IPS DF 6.9 (cell line): ENCODE results near the gene MST1.

Source experiments
- DNase-seq: peaks from one replicate; pipeline ENCODE4 v3.0.0-alpha.2; 2013; ENCODE audit warnings: low read depth, low spot score
- H3K27ac ChIP-seq: one replicate; pipeline ENCODE4 v1.5.1; 2013; ENCODE audit warnings: low read length, control low read depth
- H3K27me3 ChIP-seq: 2 replicates; pipeline ENCODE4 v1.6.1; 2013; ENCODE audit warnings: mild to moderate bottlenecking, low read length; ENCODE audit not compliant: control insufficient read depth, insufficient read depth
- H3K36me3 ChIP-seq: 2 replicates; pipeline ENCODE4 v1.6.1; 2013; ENCODE audit warnings: low read length; ENCODE audit not compliant: control insufficient read depth, insufficient read depth
- H3K4me1 ChIP-seq: 2 replicates; pipeline ENCODE4 v1.6.1; 2013; ENCODE audit warnings: low read length; ENCODE audit not compliant: control insufficient read depth, insufficient read depth
- H3K4me3 ChIP-seq: 2 replicates; pipeline ENCODE4 v1.5.1; 2013; ENCODE audit warnings: mild to moderate bottlenecking, low read length
- H3K9me3 ChIP-seq: 2 replicates; pipeline ENCODE4 v1.6.1; 2013; ENCODE audit warnings: low read length, inconsistent platforms; ENCODE audit not compliant: control insufficient read depth, insufficient read depth
- WGBS: extraction: QIAGEN DNeasy Blood & Tissue Kit; methylation state at CpG from one replicate; pipeline ENCODE4 v1.1.7; 2013; ENCODE audit warnings: mixed read lengths, missing lambda C conversion rate; ENCODE audit not compliant: insufficient read length, insufficient coverage; 5-methylcytosine and 5-hydroxymethylcytosine counted together

The MST1 gene

DNA sequence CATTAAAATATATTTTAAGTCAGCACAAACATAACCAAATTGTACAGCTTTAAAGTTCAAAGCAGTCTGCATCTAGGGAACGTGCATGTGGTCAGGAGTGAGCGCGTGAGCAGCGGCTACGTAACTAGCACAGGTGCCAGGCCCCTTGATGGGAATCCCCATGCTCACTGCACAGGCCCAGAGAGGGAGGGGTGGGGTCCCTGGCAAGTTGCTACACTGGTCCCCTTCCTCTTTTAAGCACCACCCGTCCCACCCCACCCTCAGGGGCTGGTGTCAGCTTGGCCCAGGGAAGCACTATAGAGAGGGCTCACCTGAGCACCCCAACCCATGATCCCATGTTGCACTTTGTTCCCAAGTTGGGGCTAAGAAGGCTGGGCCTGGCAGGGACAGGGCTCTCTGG is 35.3 kb upstream of the MST1 start:
- Histone ChIP-seq H3K27me3 (no peaks in the 10 kb centered on the region), H3K4me1 (0 out of 2 replicates have a peak, but pooled peaks cover 3% of the 10 kb centered on the region), H3K27ac (no peak overlapping the region), H3K36me3 (peaks cover 27% of the 10 kb centered on the region), H3K9me3 (no peaks in the 10 kb centered on the region), H3K4me3 (no peak overlapping the region; the same call in 1 of the 2 replicates)
- DNase-seq = no peak
- WGBS = no CpG with 5 or more reads among the region's 6 CpGs

DNA sequence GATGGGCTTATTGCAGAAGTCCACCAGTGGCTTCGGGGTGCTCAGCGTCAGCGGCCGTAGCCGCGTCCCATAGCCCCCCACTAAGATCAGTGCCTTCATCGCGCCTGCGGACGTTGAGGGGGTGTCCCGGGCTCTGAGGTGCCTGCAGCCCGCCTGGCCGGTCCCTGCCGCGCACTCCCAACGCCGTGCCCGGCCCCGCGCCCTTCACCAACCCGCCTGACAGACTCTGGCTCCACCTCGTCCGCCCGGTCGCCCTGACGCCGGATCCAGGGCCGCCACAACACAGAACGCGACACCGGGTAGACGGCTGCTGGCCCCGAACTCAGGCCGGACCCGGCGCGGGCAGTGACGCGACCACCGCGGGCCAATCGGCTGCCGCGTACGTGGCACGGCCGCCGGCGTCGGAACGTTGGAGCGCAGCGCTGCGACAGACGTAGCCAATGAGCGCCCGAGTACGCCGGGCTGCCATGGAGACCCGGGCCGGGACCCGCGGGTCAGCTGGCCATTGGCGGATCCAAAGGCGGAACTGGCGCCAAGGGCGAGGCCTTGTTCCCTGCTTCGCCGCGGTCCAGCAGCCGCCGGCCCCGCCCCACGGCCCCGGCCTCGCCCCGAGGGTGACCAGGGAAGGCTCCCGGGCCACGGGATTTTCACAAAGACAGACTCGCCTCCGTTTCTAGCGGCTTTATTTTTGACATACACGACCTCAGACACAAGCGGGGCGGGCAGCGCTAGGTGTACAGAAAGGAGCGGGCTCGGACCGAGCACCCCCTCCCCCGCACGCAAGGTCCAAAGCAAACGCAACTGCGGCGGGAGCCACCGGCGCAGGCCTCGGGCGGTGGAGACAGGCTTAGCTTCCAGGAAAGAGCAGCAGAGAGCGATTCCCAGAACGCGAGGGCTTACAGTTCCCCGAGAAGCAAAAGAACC is 34.6 kb upstream of the MST1 start, which contains the start of gene GMPPB:
Gene GMPPB (minus strand): TSS at position 324 of the 924 bp plus-strand sequence. CDS start 225 bp downstream, at position 99.
- Histone ChIP-seq H3K27me3 (no peaks in the 10 kb centered on the region), H3K4me1 (0 out of 2 replicates have a peak, but pooled peaks cover 3% of the 10 kb centered on the region), H3K4me3 (peak within 1 kb of the TSS; percentile 81), H3K27ac (no peak within 1 kb of the TSS), H3K9me3 (no peaks in the 10 kb centered on the region), H3K36me3 (peaks cover 27% of the 10 kb centered on the region)
- no CpG with 5 or more reads among the region's 102 CpGs for WGBS
- DNase-seq = peak; percentile 85

DNA sequence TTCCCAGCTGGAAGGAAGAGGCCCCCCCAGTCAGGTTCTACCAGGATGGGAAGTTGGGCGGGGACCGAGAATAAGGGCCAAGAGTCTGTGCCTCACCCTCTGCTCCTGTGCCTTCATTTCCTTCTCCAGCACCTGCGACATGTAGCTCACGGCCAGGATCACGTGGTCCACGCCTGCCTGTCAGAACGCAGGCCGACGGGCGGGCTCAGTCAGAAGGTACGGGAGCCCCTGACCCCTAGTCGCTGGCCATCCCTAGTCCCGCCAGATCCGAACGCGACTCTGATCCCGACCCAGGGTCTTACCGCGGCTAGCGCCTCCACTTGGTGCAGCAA is 34.0 kb upstream of the MST1 start:
- no peak overlapping the region for H3K27ac ChIP-seq
- no CpG with 5 or more reads among the region's 20 CpGs for WGBS
- no peak for DNase-seq

DNA sequence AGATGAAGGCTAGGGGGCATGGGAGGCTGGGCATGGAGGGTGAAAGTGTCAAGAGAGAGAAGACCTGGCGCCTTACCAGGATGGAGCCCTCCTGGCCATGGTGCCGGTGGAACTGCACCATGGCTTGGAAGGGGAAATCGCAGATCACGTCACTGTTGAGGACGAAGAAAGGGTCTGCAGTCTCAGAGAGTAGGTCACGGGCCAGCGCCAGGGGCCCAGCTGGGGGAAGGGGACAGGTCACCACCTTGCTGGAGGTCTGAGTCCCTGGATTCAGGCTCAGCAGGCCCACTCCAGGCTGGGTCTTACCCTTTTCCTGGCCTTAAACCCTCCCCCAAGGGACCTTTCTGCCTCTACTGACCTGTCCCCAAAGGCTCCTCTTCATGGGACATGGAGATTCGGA is 33.6 kb upstream of the MST1 start:
- no peak overlapping the region for H3K27ac ChIP-seq
- H3K4me1 ChIP-seq = peaks cover 9% of the 10 kb centered on the region
- H3K9me3 ChIP-seq = no peaks in the 10 kb centered on the region
- H3K4me3 ChIP-seq = peak overlapping the region; percentile 81; the same call in 1 of the 2 replicates
- peaks cover 27% of the 10 kb centered on the region for H3K36me3 ChIP-seq
- no peak for DNase-seq
- no CpG with 5 or more reads among the region's 8 CpGs for WGBS
- H3K27me3 ChIP-seq = no peaks in the 10 kb centered on the region

More for the DNA sequence above, 34.0 kb upstream of the MST1 start:
- H3K36me3 ChIP-seq = peaks cover 27% of the 10 kb centered on the region
- peak overlapping the region; percentile 81 for H3K4me3 ChIP-seq
- peaks cover 7% of the 10 kb centered on the region for H3K4me1 ChIP-seq
- H3K9me3 ChIP-seq = no peaks in the 10 kb centered on the region
- H3K27me3 ChIP-seq = no peaks in the 10 kb centered on the region

DNA sequence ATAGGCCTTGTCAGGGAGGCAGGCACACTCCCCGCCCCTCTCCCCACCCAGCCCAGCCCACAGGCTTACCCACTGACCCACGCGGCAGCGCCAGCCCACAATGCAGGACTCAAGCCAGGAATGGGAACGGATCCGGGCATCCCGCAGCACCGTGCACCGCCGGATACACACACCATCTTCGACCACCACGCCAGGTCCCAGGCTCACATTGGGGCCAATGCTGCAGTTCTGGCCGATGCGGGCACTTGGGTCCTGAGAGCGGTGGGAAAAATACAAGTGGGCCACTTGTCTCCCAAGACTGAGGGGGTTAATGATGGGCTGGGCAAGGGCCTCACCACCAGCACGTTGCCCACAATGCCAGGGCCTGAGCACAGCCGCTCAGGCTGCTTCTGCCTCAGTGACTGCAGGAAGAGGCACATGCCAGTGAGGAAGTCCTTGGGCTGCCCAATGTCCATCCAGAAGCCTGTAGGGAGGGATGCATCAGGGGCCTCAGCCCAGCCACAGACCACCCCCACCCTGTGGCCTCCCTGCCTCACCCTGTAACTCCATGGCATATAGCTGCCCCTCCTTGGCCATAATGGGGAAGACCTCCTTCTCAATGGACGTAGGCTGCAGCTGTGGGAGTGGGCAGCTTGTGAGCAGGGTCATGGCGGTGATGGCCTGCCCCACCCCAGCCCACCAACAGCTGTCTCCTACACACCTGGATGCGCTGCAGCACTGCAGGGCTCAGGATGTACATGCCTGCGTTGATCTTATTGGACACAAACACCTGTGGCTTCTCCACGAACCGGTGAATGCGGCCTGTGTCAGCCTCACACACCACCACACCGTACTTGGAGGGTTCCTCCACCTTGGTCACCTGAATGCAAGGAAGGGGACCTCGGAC is 32.9 kb upstream of the MST1 start:
- no peaks in the 10 kb centered on the region for H3K27me3 ChIP-seq
- H3K4me3 ChIP-seq = no peak overlapping the region
- no peak overlapping the region for H3K27ac ChIP-seq
- no CpG with 5 or more reads among the region's 26 CpGs for WGBS
- H3K4me1 ChIP-seq = peaks cover 9% of the 10 kb centered on the region
- H3K9me3 ChIP-seq = no peaks in the 10 kb centered on the region
- H3K36me3 ChIP-seq = peaks cover 23% of the 10 kb centered on the region
- DNase-seq = no peak

DNA sequence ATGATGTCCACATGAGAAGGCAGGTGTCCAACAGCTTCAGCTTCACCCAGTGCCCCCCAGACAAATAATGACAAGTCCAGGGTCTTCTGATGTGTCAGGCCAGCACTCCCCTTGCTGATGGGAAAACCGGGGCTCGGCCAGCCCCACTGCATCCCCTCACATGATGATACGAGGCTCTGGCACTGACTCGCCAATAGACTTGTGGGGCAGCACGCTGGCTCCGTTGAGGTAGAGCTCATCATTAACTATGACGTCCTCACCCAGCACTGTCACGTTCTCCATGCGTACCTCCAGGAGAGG is 32.3 kb upstream of the MST1 start:
- Histone ChIP-seq H3K4me1 (peaks cover 9% of the 10 kb centered on the region), H3K36me3 (peaks cover 20% of the 10 kb centered on the region), H3K4me3 (no peak overlapping the region)

DNA sequence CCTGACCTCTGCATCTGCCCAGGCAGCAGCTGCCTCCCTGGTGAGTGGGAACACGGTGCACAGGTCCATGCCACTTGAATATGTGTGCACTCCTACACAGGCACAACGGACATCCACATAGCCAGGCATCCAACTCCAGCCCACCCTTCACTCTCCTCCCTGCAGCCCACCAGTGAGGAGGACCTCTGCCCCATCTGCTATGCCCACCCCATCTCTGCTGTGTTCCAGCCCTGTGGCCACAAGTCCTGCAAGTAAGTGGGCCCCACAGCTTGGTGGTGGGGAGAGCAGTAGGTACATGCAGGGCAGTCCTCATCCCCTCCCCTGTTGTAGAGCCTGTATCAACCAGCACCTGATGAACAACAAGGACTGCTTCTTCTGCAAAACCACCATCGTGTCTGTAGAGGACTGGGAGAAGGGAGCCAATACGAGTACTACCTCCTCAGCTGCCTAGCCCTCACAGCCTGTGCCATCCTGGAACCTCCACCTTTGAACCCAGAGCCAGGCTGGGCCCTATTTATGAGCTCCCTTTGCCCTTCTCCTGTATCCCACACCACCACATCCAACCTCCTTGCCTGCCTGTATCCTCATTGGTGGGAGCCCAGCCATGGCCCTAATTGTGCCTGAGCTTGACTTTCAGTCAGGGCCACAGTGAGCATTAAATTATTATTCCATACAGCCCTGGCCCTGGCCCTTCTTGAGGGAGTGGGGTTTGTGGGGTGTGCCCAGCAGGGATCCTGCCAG is 31.8 kb upstream of the MST1 start:
- H3K36me3 ChIP-seq = peaks cover 20% of the 10 kb centered on the region
- no peak for DNase-seq
- H3K27ac ChIP-seq = no peak overlapping the region
- H3K4me3 ChIP-seq = no peak overlapping the region
- peaks cover 9% of the 10 kb centered on the region for H3K4me1 ChIP-seq
- WGBS = no CpG with 5 or more reads among the region's 4 CpGs
- no peaks in the 10 kb centered on the region for H3K9me3 ChIP-seq
- H3K27me3 ChIP-seq = no peaks in the 10 kb centered on the region

More for the DNA sequence above, 32.3 kb upstream of the MST1 start:
- Histone ChIP-seq H3K27me3 (no peaks in the 10 kb centered on the region), H3K9me3 (no peaks in the 10 kb centered on the region), H3K27ac (no peak overlapping the region)
- DNase-seq = no peak
- no CpG with 5 or more reads among the region's 9 CpGs for WGBS

DNA sequence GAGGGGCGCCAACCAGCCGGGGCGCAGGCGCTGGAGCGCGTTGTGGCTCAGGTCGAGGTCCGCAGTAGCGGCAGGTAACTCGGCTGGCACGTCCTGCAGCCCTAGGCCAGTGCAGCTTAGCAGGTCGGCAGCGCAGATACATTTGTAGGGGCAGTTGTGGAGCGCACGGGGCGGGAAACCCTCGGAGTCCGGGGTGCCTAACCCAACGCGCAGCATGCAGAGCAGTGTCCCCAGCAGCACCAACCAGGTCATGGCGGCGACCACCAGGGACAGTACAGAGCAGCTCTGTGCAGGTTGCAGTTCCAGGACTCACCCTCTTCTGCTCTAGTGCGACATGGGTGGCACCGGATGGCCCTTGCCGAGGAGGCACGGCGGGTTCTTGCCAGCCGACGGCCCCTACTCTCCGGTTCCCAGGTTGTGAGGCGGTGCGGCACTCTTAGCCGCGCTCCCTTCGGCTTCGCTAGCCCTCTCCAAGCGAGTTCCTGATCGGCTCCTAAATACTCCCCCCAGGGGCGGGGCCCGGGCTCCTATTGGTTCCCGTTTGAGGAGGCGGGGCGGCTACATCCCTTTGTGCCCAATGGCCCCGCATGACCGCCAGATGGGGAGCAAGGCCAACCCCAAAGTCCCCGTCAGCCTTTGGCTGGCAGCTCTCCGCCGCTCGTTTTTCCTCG is 30.1 kb upstream of the MST1 start, which contains the start of gene AMIGO3:
Gene AMIGO3 (minus strand): TSS at position 471 of the 671 bp plus-strand sequence. CDS start 219 bp downstream, at position 252.
- Histone ChIP-seq H3K9me3 (no peaks in the 10 kb centered on the region), H3K27me3 (no peaks in the 10 kb centered on the region), H3K36me3 (peaks cover 25% of the 10 kb centered on the region), H3K27ac (no peak within 1 kb of the TSS), H3K4me1 (peaks cover 9% of the 10 kb centered on the region), H3K4me3 (peak within 1 kb of the TSS; percentile 29; the same call in 1 of the 2 replicates)
- no CpG with 5 or more reads among the region's 50 CpGs for WGBS
- peak; percentile 80 for DNase-seq

DNA sequence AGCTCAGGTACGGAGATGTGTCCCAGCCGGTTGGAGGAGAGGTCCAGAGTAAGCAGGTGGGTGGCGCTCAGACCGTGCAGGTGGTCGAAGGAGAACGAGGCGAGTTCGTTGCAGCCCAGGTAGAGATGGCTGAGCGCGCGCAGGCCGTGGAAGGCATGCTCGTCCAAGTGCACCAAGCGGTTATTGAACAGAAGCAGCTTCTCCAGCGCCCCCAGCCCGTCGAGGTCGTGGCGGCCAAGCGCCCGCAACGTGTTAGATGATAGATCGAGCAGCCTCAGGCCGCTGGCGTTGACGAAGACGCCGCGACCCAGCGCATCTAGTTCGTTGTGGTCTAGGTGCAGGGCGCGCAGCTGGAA is 29.6 kb upstream of the MST1 start:
- WGBS = no CpG with 5 or more reads among the region's 33 CpGs

More for the DNA sequence above, 29.6 kb upstream of the MST1 start:
- Histone ChIP-seq H3K36me3 (peaks cover 25% of the 10 kb centered on the region), H3K4me3 (peak overlapping the region; percentile 29; the same call in 1 of the 2 replicates), H3K9me3 (no peaks in the 10 kb centered on the region), H3K27ac (no peak overlapping the region), H3K4me1 (peaks cover 9% of the 10 kb centered on the region), H3K27me3 (no peaks in the 10 kb centered on the region)
- DNase-seq = no peak
